GM23338 (cell line): ENCODE results near the gene SRSF9. TPM values are rescaled to one million over a fixed set of nuclear protein-coding genes. Genes with fewer than 3 reads are reported as not detected.

Experiments used
- ATAC-seq: fragments of 200-7000 bp; cut with Tn5 transposase; 3 replicates; pipeline ENCODE4 v1.9.1; 2020
- DNase-seq: peaks from one replicate; pipeline ENCODE4 v3.0.0-alpha.2; 2015; ENCODE audit warnings: low spot score
- H2AFZ ChIP-seq: fragments of 200-600 bp; sonication (generic); 2 replicates; pipeline ENCODE4 v1.8.0; 2016; ENCODE audit warnings: antibody characterized with exemption, mild to moderate bottlenecking, moderate library complexity
- H3F3A ChIP-seq: fragments of 200-600 bp; sonication (generic); replicated peaks from 2 replicates; pipeline ENCODE4 v1.8.0; 2017; ENCODE audit warnings: antibody characterized with exemption, mixed run types, low read depth
- H3K27ac ChIP-seq: fragments of 200-600 bp; sonication (generic); 2 replicates; pipeline ENCODE4 v1.6.1; 2016; ENCODE audit warnings: low read depth
- H3K27me3 ChIP-seq: fragments of 200-600 bp; sonication (generic); 2 replicates; pipeline ENCODE4 v1.8.0; 2016; ENCODE audit warnings: mild to moderate bottlenecking, mixed run types, moderate library complexity; ENCODE audit not compliant: insufficient read depth
- H3K36me3 ChIP-seq: fragments of 200-600 bp; sonication (generic); 2 replicates; pipeline ENCODE4 v1.8.0; 2016; ENCODE audit warnings: mild to moderate bottlenecking; ENCODE audit not compliant: insufficient read depth
- H3K4me1 ChIP-seq: fragments of 200-600 bp; sonication (generic); 2 replicates; pipeline ENCODE4 v1.8.0; 2016; ENCODE audit warnings: mild to moderate bottlenecking, moderate library complexity; ENCODE audit not compliant: insufficient read depth
- H3K4me2 ChIP-seq: fragments of 200-600 bp; sonication (generic); 2 replicates; pipeline ENCODE4 v1.7.1; 2017; ENCODE audit warnings: mixed run types
- H3K4me3 ChIP-seq: fragments of 200-600 bp; sonication (generic); 2 replicates; pipeline ENCODE4 v1.6.1; 2016; ENCODE audit warnings: mixed run types
- H3K79me2 ChIP-seq: fragments of 200-600 bp; sonication (generic); replicated peaks from 2 replicates; pipeline ENCODE4 v1.8.0; 2017; ENCODE audit warnings: mild to moderate bottlenecking; ENCODE audit not compliant: insufficient read depth
- H3K9me2 ChIP-seq: fragments of 200-600 bp; sonication (generic); 2 replicates; pipeline ENCODE4 v1.8.0; 2017; ENCODE audit not compliant: insufficient read depth
- H4K20me1 ChIP-seq: fragments of 200-600 bp; sonication (generic); replicated peaks from 2 replicates; pipeline ENCODE4 v1.8.0; 2017; ENCODE audit warnings: mild to moderate bottlenecking; ENCODE audit not compliant: insufficient read depth
- H3K27ac Mint-ChIP-seq: 2 replicates; pipeline ENCODE4 v1.8.0; 2020; ENCODE audit warnings: inconsistent platforms, mild to moderate bottlenecking, moderate library complexity, mixed read lengths
- H3K27me3 Mint-ChIP-seq: 3 replicates; pipeline ENCODE4 v1.8.0; 2022; ENCODE audit warnings: low read depth, mild to moderate bottlenecking, moderate library complexity, mixed read lengths, inconsistent platforms; ENCODE audit not compliant: insufficient read depth, poor library complexity
- H3K36me3 Mint-ChIP-seq: 3 replicates; pipeline ENCODE4 v1.8.0; 2021; ENCODE audit warnings: low read depth, mild to moderate bottlenecking, inconsistent platforms, moderate library complexity, mixed read lengths
- H3K4me1 Mint-ChIP-seq: 3 replicates; pipeline ENCODE4 v1.8.0; 2020; ENCODE audit warnings: mild to moderate bottlenecking, inconsistent platforms, mixed read lengths
- H3K4me3 Mint-ChIP-seq: 3 replicates; pipeline ENCODE4 v1.8.0; 2021; ENCODE audit warnings: moderate library complexity, mild to moderate bottlenecking, inconsistent platforms, mixed read lengths
- H3K9me3 Mint-ChIP-seq: 3 replicates; pipeline ENCODE4 v1.8.0; 2020; ENCODE audit warnings: moderate library complexity, mild to moderate bottlenecking, inconsistent platforms, mixed read lengths
- CREB1 ChIP-seq: fragments of 250-450 bp; sonication (Bioruptor Pico); IDR thresholded peaks from 2 replicates; pipeline ENCODE4 v1.5.0; 2020; ENCODE audit warnings: low read depth, mild to moderate bottlenecking, moderate library complexity
- EZH2 ChIP-seq: fragments of 200-600 bp; sonication (generic); IDR thresholded peaks from one replicate; pipeline ENCODE4 v1.8.0; 2017; ENCODE audit warnings: antibody characterized with exemption, mild to moderate bottlenecking, low read depth; ENCODE audit not compliant: unreplicated experiment
- EZH2phosphoT487 ChIP-seq: fragments of 200-600 bp; sonication (generic); IDR thresholded peaks from one replicate; pipeline ENCODE4 v1.8.1; 2018; ENCODE audit warnings: antibody characterized with exemption; ENCODE audit not compliant: unreplicated experiment
- JUNB ChIP-seq: IDR thresholded peaks from one replicate; pipeline ENCODE4 v1.6.1; 2016; ENCODE audit warnings: antibody characterized with exemption; ENCODE audit not compliant: unreplicated experiment
- NANOG ChIP-seq: IDR thresholded peaks from 2 replicates; pipeline ENCODE4 v1.6.1; 2016; ENCODE audit warnings: antibody characterized with exemption, borderline replicate concordance
- POLR2AphosphoS5 ChIP-seq: IDR thresholded peaks from 2 replicates; pipeline ENCODE4 v1.6.1; 2016; ENCODE audit warnings: antibody characterized with exemption, low read depth
- ZNF114 ChIP-seq: fragments of 250-450 bp; sonication (Bioruptor Pico); IDR thresholded peaks from 2 replicates; pipeline ENCODE4 v1.5.0; 2020; ENCODE audit warnings: mild to moderate bottlenecking, moderate library complexity
- polyA plus RNA-seq: library from polyadenylated mRNA; unstranded; fragments of >200 nt; fragmentation: Nextera tagmentation; extraction: Ambion mirVana; gene quantifications from 2 replicates; pipeline ENCODE4 v1.2.1, GENCODE V29; 2016
- total RNA-seq: library from RNA; depleted of rRNA; stranded (reverse); fragments of >200 nt; shearing (Covaris generic); gene quantifications from 2 replicates; pipeline ENCODE4 v1.2.3, GENCODE V29; 2014
- TF ChIP-seq, protein P1 (sequence below), 2 experiments: fragments of 200-600 bp in 1 of 2; sonication (generic) in 1 of 2; conservative IDR thresholded peaks; 2 replicates each; pipeline versions ENCODE4 v1.5.1 to v1.6.1; 2016 to 2017; ENCODE audit warnings: antibody characterized with exemption in 2 of 2, low read depth in 2 of 2, mild to moderate bottlenecking in 2 of 2, moderate library complexity in 1 of 2

Gene SRSF9
- total and polyA plus RNA-seq, 2 experiments from 2014 or later, result 250 to 481 TPM

DNA sequence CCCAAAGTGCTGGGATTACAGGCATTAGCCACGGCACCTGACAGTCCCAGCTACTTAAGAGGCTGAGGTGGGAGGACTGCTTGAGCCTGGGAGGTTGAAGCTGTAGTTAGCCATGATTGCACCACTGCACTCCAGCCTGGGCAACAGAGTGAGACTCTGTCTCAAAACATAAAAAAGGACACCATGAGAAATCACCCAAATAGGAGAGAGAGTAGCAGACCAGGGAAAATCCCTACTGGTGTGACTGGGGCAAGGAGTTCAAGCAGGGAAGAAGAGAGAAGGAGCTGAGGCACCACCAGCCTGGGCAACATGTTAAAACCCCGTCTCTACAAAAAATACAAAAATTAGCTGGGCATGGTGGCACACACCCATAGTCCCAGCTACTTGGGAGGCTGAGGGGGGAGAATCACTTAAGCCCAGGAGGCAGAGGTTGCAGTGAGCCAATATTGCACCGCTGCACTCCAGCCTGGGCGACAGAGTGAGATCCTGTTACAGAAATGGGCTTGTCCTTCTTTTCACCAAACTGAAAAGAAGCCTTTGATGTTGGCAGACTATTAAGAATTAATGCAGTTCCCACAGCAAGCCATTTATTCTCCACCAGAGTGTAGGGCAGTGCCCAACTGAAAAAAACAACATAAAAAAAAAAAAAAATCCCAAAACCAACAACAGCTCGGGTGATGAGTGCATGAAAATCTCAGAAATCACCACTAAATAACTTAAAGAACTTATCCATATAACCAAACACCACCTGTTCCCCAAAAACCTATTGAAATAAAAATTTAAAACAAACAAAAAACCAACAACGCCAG is 4.5 kb upstream of the SRSF9 start:
- DNase-seq (no peak), ATAC-seq (no peak)
- H3K27me3 ChIP-seq, result no peaks in the 10 kb centered on the region
- H3K36me3 ChIP-seq, result no peaks in the 10 kb centered on the region
- no peak overlapping the region for H3K27ac Mint-ChIP-seq
- H3K4me2 ChIP-seq, result no peak overlapping the region
- H4K20me1 ChIP-seq, result 0 out of 2 replicates have a peak, but pooled peaks cover 4% of the 10 kb centered on the region
- no peaks in the 10 kb centered on the region for H3K9me3 Mint-ChIP-seq
- H3K4me1 ChIP-seq, result 0 out of 2 replicates have a peak, but pooled peaks cover 3% of the 10 kb centered on the region
- H3K9me2 ChIP-seq, result no peaks in the 10 kb centered on the region
- H3K79me2 ChIP-seq, result peaks cover under 1% of the 10 kb centered on the region
- TF ChIP-seq CREB1 (CRISPR knock-in tag), result no peak
- H3K4me3 ChIP-seq, result no peak overlapping the region
- peaks cover 6% of the 10 kb centered on the region for H3K27me3 Mint-ChIP-seq
- H3K4me1 Mint-ChIP-seq, result peaks cover 15% of the 10 kb centered on the region
- H3F3A ChIP-seq, result 0 out of 2 replicates have a peak, but pooled peaks cover 5% of the 10 kb centered on the region
- no peaks in the 10 kb centered on the region for H3K36me3 Mint-ChIP-seq
- no peak overlapping the region for H2AFZ ChIP-seq
- H3K27ac ChIP-seq, result no peak overlapping the region
- no peak overlapping the region for H3K4me3 Mint-ChIP-seq

DNA sequence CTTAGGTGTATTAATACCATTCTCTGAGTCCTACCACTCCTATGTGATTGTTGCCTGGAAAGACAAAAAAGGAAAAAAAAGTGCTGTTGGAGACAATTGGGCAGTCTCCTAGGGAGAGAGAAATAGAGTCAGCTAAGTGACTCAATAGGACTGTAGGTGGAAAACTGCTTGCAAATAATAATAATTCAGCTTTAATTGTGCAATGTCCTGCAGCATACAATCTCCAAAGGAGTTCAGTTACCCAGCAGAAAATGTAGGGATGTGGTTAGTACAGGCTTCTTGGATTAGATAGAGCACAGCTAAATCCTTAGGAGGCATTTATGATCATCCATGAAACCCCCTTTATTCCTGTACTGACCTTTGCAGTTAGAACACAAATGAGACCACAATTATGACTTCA is 3.0 kb upstream of the SRSF9 start:
- Histone ChIP-seq H3K27me3 (no peaks in the 10 kb centered on the region), H3K9me2 (no peaks in the 10 kb centered on the region), H3F3A (peaks cover 6% of the 10 kb centered on the region; the same call in 1 of the 2 replicates), H3K4me3 (no peak overlapping the region), H3K79me2 (peaks cover 16% of the 10 kb centered on the region), H3K27ac (no peak overlapping the region), H4K20me1 (peaks cover 13% of the 10 kb centered on the region; the same call in 1 of the 2 replicates), H3K4me1 (0 out of 2 replicates have a peak, but pooled peaks cover 5% of the 10 kb centered on the region), H3K36me3 (no peaks in the 10 kb centered on the region), H3K4me2 (no peak overlapping the region), H2AFZ (no peak overlapping the region)
- ATAC-seq (no peak), DNase-seq (no peak)
- Mint-ChIP-seq H3K9me3 (no peaks in the 10 kb centered on the region), H3K36me3 (peaks cover 8% of the 10 kb centered on the region), H3K4me3 (no peak overlapping the region), H3K27me3 (peaks cover 8% of the 10 kb centered on the region), H3K4me1 (peaks cover 21% of the 10 kb centered on the region), H3K27ac (no peak overlapping the region)
- TF ChIP-seq ZNF114, result no peak
- no peak for TF ChIP-seq CREB1 (CRISPR knock-in tag)
- TF ChIP-seq, protein P1, sequence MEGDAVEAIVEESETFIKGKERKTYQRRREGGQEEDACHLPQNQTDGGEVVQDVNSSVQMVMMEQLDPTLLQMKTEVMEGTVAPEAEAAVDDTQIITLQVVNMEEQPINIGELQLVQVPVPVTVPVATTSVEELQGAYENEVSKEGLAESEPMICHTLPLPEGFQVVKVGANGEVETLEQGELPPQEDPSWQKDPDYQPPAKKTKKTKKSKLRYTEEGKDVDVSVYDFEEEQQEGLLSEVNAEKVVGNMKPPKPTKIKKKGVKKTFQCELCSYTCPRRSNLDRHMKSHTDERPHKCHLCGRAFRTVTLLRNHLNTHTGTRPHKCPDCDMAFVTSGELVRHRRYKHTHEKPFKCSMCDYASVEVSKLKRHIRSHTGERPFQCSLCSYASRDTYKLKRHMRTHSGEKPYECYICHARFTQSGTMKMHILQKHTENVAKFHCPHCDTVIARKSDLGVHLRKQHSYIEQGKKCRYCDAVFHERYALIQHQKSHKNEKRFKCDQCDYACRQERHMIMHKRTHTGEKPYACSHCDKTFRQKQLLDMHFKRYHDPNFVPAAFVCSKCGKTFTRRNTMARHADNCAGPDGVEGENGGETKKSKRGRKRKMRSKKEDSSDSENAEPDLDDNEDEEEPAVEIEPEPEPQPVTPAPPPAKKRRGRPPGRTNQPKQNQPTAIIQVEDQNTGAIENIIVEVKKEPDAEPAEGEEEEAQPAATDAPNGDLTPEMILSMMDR (conservative IDR thresholded peaks at IDR 0.05; ENCODE audit: low read depth in 2 of 2), result no peak
- no peak for TF ChIP-seq NANOG
- no peak for TF ChIP-seq JUNB
- no peak for TF ChIP-seq EZH2
- TF ChIP-seq POLR2AphosphoS5, result no peak
- TF ChIP-seq EZH2phosphoT487, result no peak
